Right lobe of liver (tissue), 6 donors: ENCODE measurements around the gene HSFX3. TPM values are rescaled to one million over a fixed set of nuclear protein-coding genes. Genes with fewer than 3 reads are reported as not detected.
A peak's percentile ranks its signal among the peaks of the same experiment; 100 is the strongest.
"Not testable (repeated sequence)": the region's sequence is repeated elsewhere in the genome, so short reads cannot be mapped to it uniquely, and the experiment has no call there.

Experiments
- ATAC-seq, 4 donors: fragments of 200-7000 bp; cut with Tn5 transposase; one replicate each; pipeline ENCODE4 v1.9.1; 2020; ENCODE audit warnings: mild to moderate bottlenecking in 4 of 4, moderate library complexity in 4 of 4
- DNase-seq, 3 donors: peaks; one replicate each; pipeline ENCODE4 v3.0.0-alpha.2; 2020
- H3K27ac ChIP-seq, 3 donors: fragments of 200-600 bp; one replicate each; pipeline ENCODE4 v1.8.0; 2022
- H3K27me3 ChIP-seq, 2 donors: fragments of 200-600 bp; one replicate each; pipeline ENCODE4 v1.8.0; 2022
- H3K36me3 ChIP-seq, 4 donors: fragments of 200-600 bp; sonication (generic) in 1 of 4; one replicate each; pipeline versions ENCODE4 v1.5.1 to v1.8.0; 2017 to 2022; ENCODE audit warnings: control low read depth in 1 of 4
- H3K4me1 ChIP-seq, 4 donors: fragments of 200-600 bp; sonication (generic) in 1 of 4; one replicate each; pipeline versions ENCODE4 v1.5.1 to v1.8.0; 2017 to 2022; ENCODE audit warnings: control low read depth in 1 of 4
- H3K4me3 ChIP-seq, 3 donors: fragments of 200-600 bp; one replicate each; pipeline ENCODE4 v1.8.0; 2022
- H3K9me3 ChIP-seq, 4 donors: fragments of 200-600 bp; sonication (generic) in 1 of 4; one replicate each; pipeline versions ENCODE4 v1.5.1 to v1.8.0; 2017 to 2022; ENCODE audit warnings: control low read depth in 1 of 4
- POLR2A ChIP-seq: fragments of 450-650 bp; IDR thresholded peaks from one replicate; pipeline ENCODE4 v1.6.1; 2017; ENCODE audit warnings: antibody characterized with exemption, mild to moderate bottlenecking
- WGBS: methylation state at CpG from one replicate; pipeline ENCODE4 v1.1.6; 2018; ENCODE audit warnings: low coverage, low lambda C conversion rate; ENCODE audit not compliant: insufficient coverage; ENCODE audit errors: missing lambda C conversion rate; 5-methylcytosine and 5-hydroxymethylcytosine counted together
- intact Hi-C, 2 donors: fragments of 100-400 bp; cut with DNase I; formaldehyde crosslinking; loops; one replicate each; pipeline versions ENCODE4 v1.11.2 to v1.14.1; 2022
- total RNA-seq, 6 experiments: library from RNA; depleted of rRNA in 2 of 6; stranded (reverse); fragments of >200 nt in 2 of 6; fragmentation: NEBNext Ultra II Directional in 3 of 6; extraction: Animal tissue kit (Norgen Biotek cat#: 25700) in 3 of 6; gene quantifications; one replicate each; pipeline versions ENCODE4 v1.1.0 to v1.2.4, GENCODE V29; 2016 to 2023
- TF ChIP-seq, protein P1 (sequence below), 4 donors: fragments of 200-600 bp in 3 of 4; fragments of 450-650 bp in 1 of 4; IDR thresholded peaks; one replicate each; pipeline versions ENCODE4 v1.5.1 to v1.8.0; 2016 to 2022; ENCODE audit warnings: antibody characterized with exemption in 4 of 4, mild to moderate bottlenecking in 2 of 4
- donor health status: DM: no; HTN: yes; CAD: no.
- donor health status: DM: no; HTN: no; CAD: no.
- donor health status: DM: no; HTN: no; CAD: no.
- donor health status: DM: no; HTN: yes; CAD: no.
- donor health status: DM: no; HTN: yes; CAD: no.

Gene HSFX3
- total RNA-seq, 6 experiments from 2014 or later = not detected

DNA sequence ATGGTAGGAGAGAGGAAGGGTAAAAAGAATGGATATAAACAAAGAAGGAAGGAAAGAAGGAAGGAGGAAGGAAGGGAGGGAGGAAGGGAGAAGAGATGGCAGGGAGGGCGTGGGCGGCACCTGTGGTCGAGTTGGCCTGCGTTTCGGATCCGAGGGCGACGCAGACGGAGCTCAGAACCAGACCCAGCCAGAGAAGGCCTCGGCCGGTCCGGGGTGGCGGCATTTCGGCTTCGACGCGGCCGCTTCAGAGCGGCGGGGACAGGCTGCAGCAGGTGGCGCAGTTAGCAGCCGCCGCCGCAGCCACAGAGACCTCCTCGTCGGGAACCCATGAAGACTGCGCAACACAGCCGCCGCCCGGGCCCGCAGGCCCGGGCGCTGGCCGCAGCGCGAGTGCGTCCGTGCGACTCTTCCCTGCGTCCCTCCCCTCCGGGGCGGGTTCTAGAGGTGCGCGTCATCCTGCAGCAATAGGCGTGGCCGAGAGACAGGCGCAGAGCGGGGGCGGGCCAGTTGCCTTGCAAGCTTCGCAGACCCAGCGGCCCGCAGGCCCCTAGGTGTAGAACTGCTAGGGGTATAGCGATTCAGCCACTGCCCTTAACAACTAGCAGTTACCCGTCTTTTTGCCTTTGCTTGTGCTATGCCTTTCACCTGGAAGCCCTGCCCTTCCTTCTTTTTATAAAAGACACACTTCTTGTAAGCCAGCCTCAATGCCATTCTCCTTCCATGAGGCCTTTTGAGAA, 44.6 kb downstream of the HSFX3 start, which contains the start of gene IDS:
IDS (minus strand) TSS at position 392 of the 737 bp plus-strand sequence; CDS start at position 223, 169 bp downstream.
- H3K9me3 ChIP-seq = no peaks in the 10 kb centered on the region
- peak within 1 kb of the TSS; percentile 55 to 65 (median 63) for H3K4me3 ChIP-seq
- WGBS = 5% methylated on average over 5 of the region's 54 CpGs
- peak within 1 kb of the TSS; percentile 62 to 72 (median 70) for H3K27ac ChIP-seq
- ATAC-seq (peak; percentile 98 to 99 (median 99)), DNase-seq (peak; percentile 89 to 93 (median 92))
- TF ChIP-seq, protein P1, sequence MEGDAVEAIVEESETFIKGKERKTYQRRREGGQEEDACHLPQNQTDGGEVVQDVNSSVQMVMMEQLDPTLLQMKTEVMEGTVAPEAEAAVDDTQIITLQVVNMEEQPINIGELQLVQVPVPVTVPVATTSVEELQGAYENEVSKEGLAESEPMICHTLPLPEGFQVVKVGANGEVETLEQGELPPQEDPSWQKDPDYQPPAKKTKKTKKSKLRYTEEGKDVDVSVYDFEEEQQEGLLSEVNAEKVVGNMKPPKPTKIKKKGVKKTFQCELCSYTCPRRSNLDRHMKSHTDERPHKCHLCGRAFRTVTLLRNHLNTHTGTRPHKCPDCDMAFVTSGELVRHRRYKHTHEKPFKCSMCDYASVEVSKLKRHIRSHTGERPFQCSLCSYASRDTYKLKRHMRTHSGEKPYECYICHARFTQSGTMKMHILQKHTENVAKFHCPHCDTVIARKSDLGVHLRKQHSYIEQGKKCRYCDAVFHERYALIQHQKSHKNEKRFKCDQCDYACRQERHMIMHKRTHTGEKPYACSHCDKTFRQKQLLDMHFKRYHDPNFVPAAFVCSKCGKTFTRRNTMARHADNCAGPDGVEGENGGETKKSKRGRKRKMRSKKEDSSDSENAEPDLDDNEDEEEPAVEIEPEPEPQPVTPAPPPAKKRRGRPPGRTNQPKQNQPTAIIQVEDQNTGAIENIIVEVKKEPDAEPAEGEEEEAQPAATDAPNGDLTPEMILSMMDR (IDR thresholded peaks at IDR 0.05) = no peak
- peak; percentile 93 for TF ChIP-seq POLR2A
- H3K4me1 ChIP-seq = no peaks in the 10 kb centered on the region
- H3K27me3 ChIP-seq = no peaks in the 10 kb centered on the region
- intact Hi-C loops = no loop called here
- H3K36me3 ChIP-seq = no peaks in the 10 kb centered on the region

DNA sequence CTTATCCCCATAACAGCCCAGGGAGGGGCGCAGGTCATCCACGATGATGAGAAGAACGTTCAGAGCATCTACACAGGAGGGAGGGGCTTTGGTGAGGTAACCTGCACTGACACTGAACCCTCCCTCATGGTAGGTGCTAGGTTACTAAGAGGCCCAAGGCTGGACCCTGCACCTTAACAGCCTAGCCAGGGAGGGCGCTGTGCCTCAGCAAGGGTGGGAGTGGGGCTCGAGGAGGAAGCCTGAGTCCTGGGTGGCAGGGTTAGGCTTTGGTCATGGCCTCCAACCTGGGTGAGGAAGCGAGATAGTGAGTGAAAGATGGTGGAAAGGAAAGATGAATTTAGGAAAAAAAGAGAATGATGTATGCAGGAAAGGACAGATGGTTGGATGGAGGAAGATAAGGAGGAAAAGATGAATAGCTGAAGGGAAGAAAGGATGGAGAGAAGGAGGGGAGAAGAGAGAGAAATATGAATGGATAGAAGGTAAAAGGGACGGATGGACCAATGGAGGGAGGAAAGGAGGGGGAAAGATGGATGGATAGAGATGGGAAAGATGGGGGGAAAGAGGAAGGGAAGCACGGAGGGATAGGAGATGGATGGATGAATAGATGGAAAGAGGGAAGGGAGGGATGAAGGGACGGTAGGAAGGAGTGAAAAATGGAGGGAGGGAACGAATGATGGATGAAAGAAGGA, 45.4 kb downstream of the HSFX3 start:
- intact Hi-C loops = no loop called here
- TF ChIP-seq POLR2A = no peak
- TF ChIP-seq, protein P1 (IDR thresholded peaks at IDR 0.05) = peak in 1 of 4 donors; percentile 5
- WGBS = 49% methylated on average over 9 of the region's 10 CpGs

DNA sequence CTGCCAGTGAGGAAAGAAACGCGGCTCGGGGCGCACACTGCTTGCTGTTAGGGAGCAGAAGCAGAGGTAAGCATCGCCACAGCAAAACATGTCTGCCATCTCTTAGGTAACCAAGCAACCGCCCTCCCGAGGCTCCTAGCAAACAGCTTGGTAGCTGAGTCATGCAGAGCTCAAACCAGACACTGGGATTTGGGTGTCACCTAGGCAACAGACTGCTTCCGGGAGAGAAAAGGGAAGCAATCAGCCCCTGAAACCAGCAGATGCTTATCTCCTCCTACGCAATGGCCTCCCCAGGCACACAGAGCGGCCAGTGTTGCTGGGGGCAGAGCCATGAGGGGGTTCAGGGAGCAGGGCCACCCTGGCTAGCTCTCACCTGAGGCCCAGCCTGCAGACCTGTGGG, 46.3 kb downstream of the HSFX3 start:
- H3K4me3 ChIP-seq, H3K27me3 ChIP-seq, H3K4me1 ChIP-seq, H3K36me3 ChIP-seq, intact Hi-C loops, DNase-seq, H3K9me3 ChIP-seq, H3K27ac ChIP-seq: not testable (repeated sequence)
- peak in 3 of 4 donors; percentile 18 to 41 (median 41) for ATAC-seq
- WGBS = no CpG with 5 or more reads among the region's 10 CpGs

More for the DNA sequence above, 45.4 kb downstream of the HSFX3 start:
- Histone ChIP-seq H3K9me3 (no peaks in the 10 kb centered on the region), H3K27ac (peak overlapping the region; percentile 62 to 72 (median 70)), H3K27me3 (no peaks in the 10 kb centered on the region), H3K36me3 (no peaks in the 10 kb centered on the region), H3K4me3 (peak overlapping the region; percentile 55 to 65 (median 63)), H3K4me1 (no peaks in the 10 kb centered on the region)
- ATAC-seq = no peak
- DNase-seq = peak in 1 of 3 donors; percentile 29

DNA sequence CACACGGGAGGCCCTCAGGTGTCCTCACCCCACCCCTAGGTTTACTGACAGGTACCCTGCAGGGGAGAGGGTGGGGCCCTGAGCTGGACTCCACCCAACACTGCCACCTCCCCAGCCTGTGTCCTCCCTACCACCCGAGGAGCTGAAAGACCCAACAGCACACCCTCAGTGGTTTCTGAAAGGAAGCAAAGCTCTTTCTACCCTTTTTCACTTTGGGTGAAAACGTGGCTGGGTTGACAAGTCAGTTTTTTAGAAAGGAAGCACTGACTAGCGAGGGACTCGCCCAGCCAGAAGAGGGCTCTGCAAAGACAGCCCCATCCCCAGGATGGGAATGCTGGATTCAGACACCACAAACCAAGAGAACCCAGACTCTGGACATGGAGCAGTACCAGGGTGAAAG, 46.8 kb downstream of the HSFX3 start:
- ATAC-seq, H3K36me3 ChIP-seq, DNase-seq, H3K4me3 ChIP-seq, intact Hi-C loops, H3K27ac ChIP-seq, H3K9me3 ChIP-seq, H3K27me3 ChIP-seq, H3K4me1 ChIP-seq: not testable (repeated sequence)
- WGBS = 38% methylated on average over 3 of the region's 5 CpGs

DNA sequence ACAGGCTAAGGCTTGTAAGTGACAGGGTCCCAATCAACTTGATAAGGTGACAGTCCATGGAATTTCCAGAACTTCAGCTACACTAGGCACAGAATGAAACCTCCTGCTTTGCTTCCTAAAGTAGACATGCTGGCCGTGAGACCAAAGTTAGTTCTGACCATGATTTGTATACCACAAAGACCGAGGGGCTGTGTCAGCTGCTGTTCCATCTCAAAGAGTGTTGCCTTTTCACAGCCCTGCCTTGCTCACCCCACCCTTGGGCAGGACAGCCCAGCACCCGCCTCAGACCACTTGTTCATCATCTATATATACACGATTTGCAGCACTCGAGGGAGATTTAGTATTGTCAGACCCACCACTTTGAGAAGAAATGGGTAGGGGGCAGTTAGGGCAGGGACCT, 50.0 kb downstream of the HSFX3 start:
- H3K4me3 ChIP-seq = no peak overlapping the region
- peaks cover 0 to 11% (median 0%) of the 10 kb centered on the region in 4 donors for H3K4me1 ChIP-seq
- DNase-seq (no peak), ATAC-seq (no peak)
- H3K27me3 ChIP-seq = no peaks in the 10 kb centered on the region
- TF ChIP-seq, protein P1 (IDR thresholded peaks at IDR 0.05) = no peak
- no peak for TF ChIP-seq POLR2A
- intact Hi-C loops = no loop called here
- WGBS = 68% methylated on average over 5 of the region's 5 CpGs
- no peak overlapping the region for H3K27ac ChIP-seq
- H3K9me3 ChIP-seq = no peaks in the 10 kb centered on the region
- H3K36me3 ChIP-seq = peaks cover 0 to 12% (median 0%) of the 10 kb centered on the region in 4 donors
